ENCODE data around the gene ZFP62. TPM values are rescaled to one million over a fixed set of nuclear protein-coding genes. Genes with fewer than 3 reads are reported as not detected.

Gene ZFP62
- total RNA-seq, 6 donors from 2014 or later, result 19.6 to 41.2 (median 26.1) TPM

GRCh38 chr5:180860273-180860886 is 696 bp downstream of the ZFP62 start:
- Histone ChIP-seq H3K27ac (peak overlapping the region; percentile 87 to 96 (median 92)), H3K27me3 (no peaks in the 10 kb centered on the region), H3K36me3 (peaks cover 0 to 15% (median 1%) of the 10 kb centered on the region in 4 donors), H3K9me3 (no peaks in the 10 kb centered on the region), H3K4me1 (peaks cover 8 to 15% (median 9%) of the 10 kb centered on the region in 4 donors), H3K4me3 (peak overlapping the region; percentile 58 to 100 (median 92))
- no peak for TF ChIP-seq POLR2A (IDR thresholded peaks at IDR 0.05)
- peak in 1 of 6 experiments; percentile 14 for TF ChIP-seq CTCF (IDR thresholded peaks at IDR 0.05)
- WGBS, 2 donors, result 0 to 1% methylated on average over 18 of the region's 18 CpGs
- peak; percentile 29 to 75 for ATAC-seq (ENCODE audit: low FRiP score in 2 of 2)
- no peak for DNase-seq

GRCh38 chr5:180858586-180858985 is 2.5 kb downstream of the ZFP62 start:
- TF ChIP-seq POLR2A (IDR thresholded peaks at IDR 0.05), result no peak
- TF ChIP-seq EP300 (IDR thresholded peaks at IDR 0.05), result no peak
- TF ChIP-seq CTCF (IDR thresholded peaks at IDR 0.05), result no peak
- no peak for TF ChIP-seq POLR2AphosphoS5 (IDR thresholded peaks at IDR 0.05)
- no peak for ATAC-seq (ENCODE audit: low FRiP score in 2 of 2)
- WGBS, 2 donors, result 97% methylated on average over 6 of the region's 6 CpGs

GRCh38 chr5:180853848-180854176 is 7.3 kb downstream of the ZFP62 start:
- TF ChIP-seq EP300 (IDR thresholded peaks at IDR 0.05) (no peak), CTCF (IDR thresholded peaks at IDR 0.05) (no peak), POLR2A (IDR thresholded peaks at IDR 0.05) (no peak), POLR2AphosphoS5 (IDR thresholded peaks at IDR 0.05) (no peak)
- ATAC-seq (ENCODE audit: low FRiP score in 2 of 2) (no peak), DNase-seq (no peak)
- peaks cover 6 to 48% (median 26%) of the 10 kb centered on the region in 4 donors for H3K36me3 ChIP-seq
- peaks cover 0 to 11% (median 5%) of the 10 kb centered on the region in 4 donors for H3K4me1 ChIP-seq
- peaks cover 0 to 15% (median 9%) of the 10 kb centered on the region in 4 donors for H3K9me3 ChIP-seq
- H3K27me3 ChIP-seq, result no peaks in the 10 kb centered on the region
- WGBS, 2 donors, result 91 to 92% methylated on average over 1 of the region's 1 CpG
- no peak overlapping the region for H3K4me3 ChIP-seq
- H3K27ac ChIP-seq, result no peak overlapping the region

More at GRCh38 chr5:180858586-180858985, 2.5 kb downstream of the ZFP62 start:
- Histone ChIP-seq H3K4me1 (peaks cover 8 to 24% (median 9%) of the 10 kb centered on the region in 4 donors), H3K9me3 (no peaks in the 10 kb centered on the region), H3K27ac (no peak overlapping the region), H3K36me3 (peaks cover 0 to 22% (median 2%) of the 10 kb centered on the region in 4 donors), H3K27me3 (no peaks in the 10 kb centered on the region), H3K4me3 (no peak overlapping the region)
- DNase-seq, result no peak

GRCh38 chr5:180853121-180853847 is 7.8 kb downstream of the ZFP62 start:
- no peak overlapping the region for H3K27ac ChIP-seq
- TF ChIP-seq CTCF (IDR thresholded peaks at IDR 0.05), result no peak
- no peak for TF ChIP-seq POLR2A (IDR thresholded peaks at IDR 0.05)
- TF ChIP-seq POLR2AphosphoS5 (IDR thresholded peaks at IDR 0.05), result no peak
- TF ChIP-seq EP300 (IDR thresholded peaks at IDR 0.05), result no peak
- ATAC-seq (ENCODE audit: low FRiP score in 2 of 2) (no peak), DNase-seq (no peak)
- H3K36me3 ChIP-seq, result peaks cover 6 to 53% (median 26%) of the 10 kb centered on the region in 4 donors
- H3K27me3 ChIP-seq, result no peaks in the 10 kb centered on the region
- 67 to 72% methylated on average over 13 of the region's 13 CpGs for whole genome bisulfite sequencing, 2 donors
- H3K4me1 ChIP-seq, result peaks cover 0 to 11% (median 5%) of the 10 kb centered on the region in 4 donors
- peaks cover 0 to 15% (median 9%) of the 10 kb centered on the region in 4 donors for H3K9me3 ChIP-seq
- no peak overlapping the region for H3K4me3 ChIP-seq
